HG03039 (cell line): Measurements from ENCODE around the gene LGALS9B.
"Not testable (repeated sequence)": the region's sequence is repeated elsewhere in the genome, so short reads cannot be mapped to it uniquely, and the experiment has no call there.

ENCODE experiments used
- ATAC-seq: cut with Tn5 transposase; IDR thresholded peaks from one replicate; pipeline ENCODE4 v1.9.1; 2021; ENCODE audit warnings: mild to moderate bottlenecking, moderate library complexity; ENCODE audit not compliant: unreplicated experiment

The LGALS9B gene

DNA sequence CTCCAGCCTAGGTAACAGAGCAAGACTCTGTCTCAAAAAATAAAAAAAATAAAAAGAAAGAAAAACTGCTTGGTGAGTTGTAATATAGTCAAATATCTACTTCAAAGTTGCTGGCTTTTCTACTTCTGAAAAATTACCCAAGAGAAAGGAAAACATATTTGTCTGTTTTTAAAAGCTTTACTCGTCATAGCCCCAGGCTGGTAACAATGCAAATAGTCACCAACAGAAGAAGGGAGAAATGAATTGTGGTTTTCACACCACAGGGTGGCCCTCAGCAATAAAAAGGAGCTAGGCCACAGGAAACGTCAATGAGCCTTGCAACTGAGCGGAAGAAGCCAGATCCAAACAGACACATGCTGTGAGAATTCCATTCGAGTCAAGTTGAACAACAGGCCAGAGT, 1.8 kb upstream of the LGALS9B start:
- not testable (repeated sequence) for ATAC-seq

DNA sequence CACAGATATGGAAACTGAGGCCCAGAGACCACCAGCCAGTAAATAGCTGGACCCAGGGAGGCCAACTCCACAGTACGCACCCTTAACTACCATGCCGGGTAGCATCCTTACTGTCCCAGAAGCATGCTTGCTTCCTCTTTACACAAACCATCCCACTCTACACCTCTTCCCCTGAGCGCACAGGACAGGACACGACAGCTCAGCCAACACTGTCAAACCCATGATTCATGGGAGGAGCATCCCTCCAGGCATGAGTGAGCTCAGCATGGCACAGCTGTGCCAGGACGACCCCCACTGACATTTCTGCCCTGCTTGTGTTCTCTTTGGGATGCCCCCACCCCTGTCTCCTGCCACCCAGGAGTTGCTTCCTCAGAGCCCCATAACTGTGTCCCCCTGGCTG, 340 bp downstream of the LGALS9B start:
- not testable (repeated sequence) for ATAC-seq

DNA sequence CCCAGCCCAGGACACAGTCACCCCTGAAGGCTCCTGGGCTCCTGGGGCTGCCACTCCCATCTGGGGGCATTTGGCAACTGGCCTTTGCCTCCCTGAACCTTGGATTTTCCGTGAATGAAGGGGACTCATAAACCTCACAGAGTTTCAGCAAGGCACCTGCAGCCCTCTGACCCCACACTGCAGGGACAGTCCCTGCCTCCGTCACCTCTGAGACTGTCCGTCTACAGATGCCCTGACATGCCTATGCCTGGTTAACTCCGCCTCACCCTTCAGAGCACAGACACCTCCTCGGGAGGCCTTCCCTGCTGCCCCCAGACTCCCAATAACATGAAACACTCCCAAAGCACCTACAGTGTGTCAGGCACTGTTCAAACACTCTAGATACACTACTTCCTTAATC, 786 bp downstream of the LGALS9B start:
- not testable (repeated sequence) for ATAC-seq

DNA sequence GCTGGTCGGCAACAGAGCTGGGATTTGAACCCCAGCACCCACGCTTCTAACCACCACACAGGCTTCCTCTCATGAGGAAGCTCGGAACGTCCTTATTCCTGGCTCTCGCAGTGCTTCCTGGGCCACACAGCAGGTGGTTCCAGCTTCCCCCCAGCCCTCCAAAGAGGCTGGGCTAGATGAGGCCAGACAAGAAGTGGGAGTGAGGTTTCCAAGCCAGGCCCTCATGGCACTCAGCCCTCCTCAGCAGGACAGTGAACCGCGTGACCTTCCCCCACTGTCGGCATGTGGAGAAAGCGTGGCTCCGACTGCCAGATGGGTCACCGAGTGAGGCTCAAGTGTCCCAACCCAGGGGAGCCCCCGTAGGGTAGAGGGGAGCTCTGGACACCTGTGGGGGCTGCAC, 1.8 kb downstream of the LGALS9B start:
- ATAC-seq = not testable (repeated sequence)

DNA sequence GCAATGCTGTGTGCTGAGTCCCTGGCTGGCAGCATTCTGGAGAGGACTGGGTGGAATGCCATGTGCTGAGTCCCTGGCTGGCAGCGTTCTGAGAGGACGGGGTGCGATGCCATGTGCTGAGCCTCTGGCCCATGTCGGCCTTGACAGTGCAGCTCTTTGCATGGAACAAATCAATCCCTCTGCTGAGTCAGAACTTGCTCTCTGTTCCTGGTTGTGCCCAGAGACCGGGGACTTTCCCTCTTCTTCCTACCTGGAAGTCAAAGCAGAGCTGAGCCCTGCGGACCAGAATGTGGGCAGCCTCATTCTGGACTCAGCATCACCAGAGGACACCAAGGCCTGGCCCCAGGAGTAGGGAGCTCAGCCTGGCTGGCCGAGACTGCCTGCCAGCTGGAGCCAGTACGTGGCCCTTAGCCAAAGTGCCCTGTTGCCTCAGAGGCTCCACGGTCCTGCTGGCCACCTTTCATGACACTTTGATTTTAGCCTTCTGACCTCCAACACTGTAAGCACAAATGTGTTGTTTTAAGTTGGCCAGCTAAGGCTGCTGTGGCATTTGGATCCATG, 2.4 kb downstream of the LGALS9B start:
- ATAC-seq = not testable (repeated sequence)

DNA sequence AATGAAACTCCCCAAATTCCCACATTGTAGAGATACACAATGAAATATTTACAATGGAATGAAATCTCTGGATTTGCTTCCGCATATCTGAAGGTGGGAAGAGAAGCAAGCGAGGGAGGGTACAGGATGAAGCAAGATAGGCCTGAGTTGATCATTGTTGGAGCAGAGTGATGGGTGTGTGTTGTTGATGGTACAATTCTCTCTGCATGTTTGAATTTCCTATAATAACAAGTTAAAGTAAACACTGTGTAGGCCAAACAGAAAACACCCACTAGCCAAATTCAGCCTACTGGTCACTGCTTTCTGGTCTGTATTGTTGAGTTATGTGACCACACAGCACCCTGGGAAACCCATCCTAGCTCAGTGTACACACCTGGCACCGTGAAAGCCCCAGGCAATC, 5.2 kb downstream of the LGALS9B start:
- not testable (repeated sequence) for ATAC-seq

DNA sequence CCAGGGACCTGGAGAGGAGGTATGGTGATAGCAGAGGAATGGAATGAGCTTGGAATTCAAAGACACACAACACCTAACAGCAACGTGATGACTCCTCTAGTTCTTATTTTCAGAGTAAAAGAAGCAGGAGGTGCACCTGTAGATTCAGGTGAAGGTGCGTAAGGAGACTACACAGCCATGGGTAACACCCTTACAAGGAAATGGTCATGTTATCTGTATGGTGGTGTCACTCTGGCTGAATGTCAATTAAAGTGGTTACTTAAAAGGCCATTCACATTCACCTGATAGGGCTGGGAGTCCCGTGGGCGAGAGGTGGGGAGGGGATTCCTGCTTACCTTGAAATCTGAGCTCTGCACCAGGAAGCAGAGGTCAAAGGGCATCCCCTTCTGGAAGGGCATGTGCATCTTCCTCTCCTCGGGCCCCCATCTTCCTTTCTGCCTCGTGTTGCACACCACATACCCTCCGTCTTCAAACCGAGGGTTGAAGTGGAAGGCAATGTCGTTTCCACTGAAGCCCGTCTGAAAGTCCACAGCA, 9.4 kb downstream of the LGALS9B start:
- not testable (repeated sequence) for ATAC-seq

DNA sequence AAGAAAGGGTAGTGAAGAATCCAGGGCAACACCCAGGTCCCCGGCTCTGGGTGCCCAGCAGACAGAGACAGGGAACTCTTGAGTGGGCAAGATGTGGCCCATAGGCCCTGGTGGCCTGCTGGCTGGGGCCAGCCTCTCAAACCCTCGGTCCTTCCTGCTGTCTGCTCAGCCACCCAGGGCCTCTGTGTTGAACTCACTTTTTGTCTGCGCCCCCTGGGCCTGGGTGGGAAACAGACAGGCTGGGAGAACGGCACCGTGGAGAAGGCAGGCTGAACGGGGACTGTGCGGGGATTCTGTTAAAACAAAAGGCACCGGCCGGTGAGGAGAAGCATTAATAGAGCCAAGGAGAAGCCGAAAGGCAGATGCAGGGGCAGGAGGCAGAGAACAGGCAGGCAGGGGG, 12.2 kb downstream of the LGALS9B start:
- ATAC-seq = not testable (repeated sequence)

DNA sequence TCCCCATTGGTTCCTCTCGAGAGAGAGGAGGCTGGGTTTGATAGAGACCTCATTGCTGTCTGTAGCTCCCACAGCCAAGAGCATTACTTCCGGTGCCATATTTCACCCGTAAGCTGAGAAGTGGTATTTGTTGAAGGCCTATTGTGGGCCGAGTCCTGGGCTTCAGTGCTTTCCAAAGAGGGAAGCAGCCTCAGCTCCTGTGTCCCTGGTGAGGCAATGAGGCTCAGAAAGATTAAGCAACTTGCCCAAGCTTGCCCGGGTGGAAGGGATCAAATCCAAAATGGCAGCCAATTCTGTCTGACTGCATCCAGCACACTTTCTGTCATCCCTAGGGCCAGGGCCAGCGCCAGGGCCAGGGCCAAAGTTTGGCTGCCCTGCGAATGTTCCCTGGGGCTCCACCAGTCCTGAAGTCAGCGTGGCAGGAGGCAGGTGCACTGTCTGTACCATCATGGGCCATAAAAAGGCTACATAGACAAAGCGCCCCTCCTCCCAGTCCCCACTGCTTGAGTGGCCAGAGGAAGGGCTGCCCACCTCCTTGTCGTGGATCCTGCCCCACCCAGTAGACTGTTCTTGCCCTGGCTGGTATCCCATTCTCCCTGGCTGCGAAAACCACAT, 13.4 kb downstream of the LGALS9B start:
- ATAC-seq = not testable (repeated sequence)

DNA sequence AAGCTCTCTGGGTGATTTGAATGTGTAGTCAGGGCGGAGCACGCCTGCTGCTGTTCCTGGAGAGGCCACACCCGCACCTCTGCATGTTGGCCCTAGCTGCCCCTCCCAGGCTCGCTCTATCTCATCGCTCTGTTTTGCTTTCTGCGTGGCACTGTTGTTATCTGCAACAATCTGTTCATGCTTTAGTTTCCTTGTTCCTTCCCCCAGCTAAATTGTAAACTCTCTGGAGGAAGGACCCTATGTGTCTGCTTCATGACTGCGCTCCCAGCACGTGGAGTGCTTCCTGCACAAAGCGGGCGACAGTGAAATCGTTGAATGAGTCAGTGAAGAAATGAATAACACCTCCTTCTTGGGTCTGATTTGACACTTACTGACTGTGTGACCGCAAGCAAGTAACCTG, 16.5 kb downstream of the LGALS9B start:
- ATAC-seq = not testable (repeated sequence)

DNA sequence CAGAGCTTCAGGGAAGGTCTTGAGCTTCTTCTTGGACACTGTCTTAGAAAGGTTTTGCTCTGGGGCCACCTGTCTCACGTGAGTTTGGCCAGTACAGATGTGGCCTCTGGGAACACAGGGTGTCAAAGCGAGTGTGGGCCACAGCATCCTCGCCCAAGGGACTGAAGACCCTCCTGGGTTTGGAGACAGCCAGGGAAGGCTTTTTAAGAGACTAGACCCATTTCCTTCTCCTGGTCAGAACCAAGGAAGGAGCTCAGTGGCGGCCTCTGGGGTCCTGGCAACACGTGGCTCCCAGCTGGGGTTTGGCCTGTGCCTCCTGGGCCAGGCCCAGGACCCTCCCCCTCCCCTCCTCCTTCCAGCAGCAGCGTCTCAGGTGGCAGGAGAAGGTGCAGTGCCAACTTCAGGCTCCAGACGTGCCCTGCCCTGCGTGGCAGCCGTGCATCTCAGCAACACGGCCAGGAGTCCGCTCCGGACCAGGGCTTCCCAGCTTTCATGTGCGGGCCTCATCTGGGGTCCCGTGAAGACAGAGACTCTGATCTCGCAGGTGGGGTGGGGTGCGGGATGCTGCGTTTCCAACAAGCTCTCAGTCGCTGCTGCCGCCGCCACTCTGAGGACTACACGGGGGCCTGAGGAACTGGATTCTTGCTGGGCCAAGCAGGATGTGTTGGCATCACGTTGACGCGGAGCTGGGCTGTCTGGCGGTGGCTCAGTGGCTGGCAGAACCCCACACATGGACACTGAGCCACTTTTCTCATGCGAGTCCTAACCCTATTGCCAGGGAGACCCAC, 19.6 kb downstream of the LGALS9B start:
- ATAC-seq = not testable (repeated sequence)

DNA sequence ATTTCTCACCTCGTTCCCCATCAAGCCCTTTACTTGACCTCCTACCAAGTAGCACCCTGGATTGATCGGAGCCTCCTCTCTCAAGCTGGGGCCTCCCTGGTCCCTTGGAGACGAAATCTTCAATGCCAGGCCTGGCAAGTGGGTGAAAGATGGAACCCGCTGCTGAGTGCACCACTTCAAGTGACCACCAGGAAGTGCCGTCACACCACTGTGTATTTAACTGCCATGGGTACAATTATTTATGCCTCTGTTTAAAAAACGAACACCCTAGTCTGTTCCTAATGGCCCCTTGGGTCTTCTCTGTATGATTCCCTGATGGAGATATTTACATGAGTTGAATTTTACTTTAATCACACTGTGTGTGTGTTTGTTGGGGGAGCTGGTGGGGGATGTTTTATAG, 20.4 kb downstream of the LGALS9B start:
- ATAC-seq = not testable (repeated sequence)

DNA sequence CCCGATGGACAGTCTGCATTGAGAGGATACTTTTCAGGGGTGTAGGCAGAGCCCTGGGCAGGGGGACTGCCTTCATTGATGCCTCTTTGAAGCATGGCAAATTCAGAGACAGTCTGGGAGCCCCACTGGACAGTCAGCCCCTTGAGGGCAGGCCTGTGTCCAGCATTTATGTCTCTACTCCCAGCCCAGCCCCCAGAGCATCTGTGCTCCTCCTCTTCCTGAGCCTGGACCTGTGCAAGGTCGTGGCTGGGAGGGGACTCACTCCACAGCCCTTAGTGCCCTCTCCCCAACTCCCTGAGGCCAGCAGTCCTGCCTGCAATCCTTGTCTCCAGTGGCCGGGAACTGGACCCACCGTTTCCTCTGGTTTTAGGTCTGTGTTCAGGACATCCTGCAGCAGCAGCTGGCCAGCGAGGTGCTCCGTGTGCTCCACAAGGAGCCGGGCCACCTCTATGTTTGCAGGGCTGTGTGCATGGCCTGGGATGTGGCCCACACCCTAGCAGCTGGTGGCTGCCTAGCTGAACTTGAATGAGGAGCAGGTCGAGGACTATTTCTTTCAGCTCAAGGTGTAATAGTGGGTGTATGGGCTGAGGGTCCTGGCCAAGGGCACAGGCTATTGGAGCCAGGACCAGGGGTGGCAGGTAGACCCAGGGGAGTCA, 22.6 kb downstream of the LGALS9B start:
- ATAC-seq = not testable (repeated sequence)

DNA sequence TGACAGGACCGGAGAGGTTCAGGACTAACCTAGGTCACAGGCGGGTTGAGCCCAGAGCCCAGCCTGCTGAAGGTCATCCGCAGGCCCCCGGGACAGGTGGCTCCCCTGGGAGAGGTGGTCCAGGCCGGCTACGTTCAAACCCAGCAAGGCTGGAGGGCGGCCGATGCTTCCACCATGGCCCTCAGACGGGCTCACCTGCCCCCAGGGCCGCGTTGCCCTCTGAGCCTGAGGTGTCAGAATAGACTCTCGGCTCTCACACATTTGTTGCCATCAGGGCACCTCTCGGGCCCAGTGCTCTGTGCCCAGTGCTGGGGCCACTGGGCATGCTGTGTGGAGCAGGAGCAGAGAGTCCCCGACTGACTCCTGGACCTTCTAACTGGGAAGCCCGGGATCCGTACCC, 23.2 kb downstream of the LGALS9B start:
- not testable (repeated sequence) for ATAC-seq

DNA sequence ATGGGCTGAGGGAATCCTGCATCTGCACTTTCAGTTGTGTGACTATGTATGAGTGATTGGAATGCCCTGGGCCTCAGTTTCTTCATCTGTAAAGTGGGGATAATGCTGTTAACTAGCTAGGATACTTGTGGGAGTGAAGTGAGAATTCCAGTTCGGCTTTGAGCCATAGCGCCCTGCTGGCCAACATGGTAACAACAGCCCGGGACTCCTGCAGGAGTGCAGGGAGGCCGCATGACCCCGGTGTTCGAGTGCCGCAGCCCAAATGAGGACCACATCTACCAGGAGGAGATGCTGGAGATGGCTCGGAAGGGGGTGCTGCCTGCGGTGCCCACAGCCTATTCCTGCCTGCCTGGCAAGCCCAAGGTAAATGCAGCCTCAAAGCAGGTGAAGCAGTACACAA, 23.7 kb downstream of the LGALS9B start:
- ATAC-seq = not testable (repeated sequence)

DNA sequence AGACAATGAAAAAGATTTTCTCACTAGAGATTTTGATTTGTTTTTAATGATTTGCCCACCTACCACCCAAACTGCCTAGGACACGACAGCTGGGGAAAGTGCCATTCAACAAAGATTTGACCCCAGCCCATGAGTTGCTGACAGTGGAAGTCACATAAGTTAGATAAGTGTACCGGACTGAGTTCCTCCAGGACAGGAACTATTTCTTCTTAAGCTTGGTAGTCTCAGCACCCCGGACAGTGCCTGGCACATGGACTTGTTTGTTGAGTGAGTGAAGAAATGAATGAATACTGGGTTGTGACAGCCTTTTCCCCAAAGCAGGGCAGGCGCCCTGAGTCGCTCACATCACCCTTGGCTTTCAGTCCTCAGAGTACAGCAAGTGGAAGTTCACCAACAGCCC, 26.7 kb downstream of the LGALS9B start:
- ATAC-seq = not testable (repeated sequence)

DNA sequence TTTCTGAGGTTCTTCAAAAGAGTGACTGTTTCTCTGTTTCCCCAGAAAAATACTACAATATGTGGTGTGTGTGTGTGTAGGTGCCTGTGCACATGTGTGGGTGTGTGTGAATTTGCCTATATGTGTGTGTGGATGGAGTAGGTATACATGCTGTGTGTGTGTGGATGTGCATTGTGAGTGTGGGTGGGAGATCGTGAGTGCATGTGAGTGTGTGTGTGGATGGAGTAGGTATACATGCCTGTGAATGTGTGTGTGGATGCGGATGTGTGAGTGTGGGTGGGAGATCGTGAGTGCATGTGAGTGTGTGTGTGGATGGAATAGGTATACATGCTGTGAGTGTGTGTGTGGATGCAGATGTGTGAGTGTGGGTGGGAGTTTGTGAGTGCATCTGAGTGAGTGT, 32.2 kb downstream of the LGALS9B start:
- not testable (repeated sequence) for ATAC-seq

DNA sequence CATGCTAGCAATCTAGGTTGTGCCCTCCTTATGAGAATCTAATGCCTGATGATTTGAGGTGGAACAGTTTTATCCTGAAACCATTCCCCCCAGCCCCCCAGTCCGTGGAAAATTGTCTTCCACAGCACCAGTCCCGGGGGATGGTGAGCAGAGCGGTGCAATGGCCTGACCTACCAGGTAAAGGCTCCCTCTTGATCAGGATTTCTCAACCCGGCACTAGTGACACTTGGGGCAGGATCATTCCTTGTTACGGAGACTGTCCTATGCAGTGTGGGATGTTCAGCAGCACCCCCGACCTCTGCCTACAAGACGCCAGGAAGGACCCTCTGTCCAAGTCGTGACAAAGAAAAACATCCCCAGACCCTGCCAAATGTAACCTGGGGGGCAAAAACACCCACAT, 34.0 kb downstream of the LGALS9B start:
- not testable (repeated sequence) for ATAC-seq

DNA sequence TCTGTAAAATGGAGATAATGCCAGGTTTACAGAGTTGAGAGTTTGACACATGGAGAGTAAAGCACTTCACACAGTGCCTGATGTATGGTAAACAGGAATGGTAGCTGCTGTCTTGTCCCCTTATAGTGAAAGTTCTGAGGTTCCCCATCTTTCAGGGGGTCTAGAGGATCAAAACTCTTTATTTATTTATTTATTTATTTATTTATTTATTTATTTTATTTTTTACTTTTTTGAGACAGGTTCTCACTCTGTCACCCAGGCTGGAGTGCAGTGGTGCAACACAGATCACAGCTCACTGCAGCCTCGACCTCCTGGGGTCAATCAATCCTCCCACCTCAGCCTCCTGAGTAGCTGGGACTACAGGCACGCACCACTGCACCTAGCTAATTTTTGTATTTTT, 40.1 kb downstream of the LGALS9B start:
- not testable (repeated sequence) for ATAC-seq

DNA sequence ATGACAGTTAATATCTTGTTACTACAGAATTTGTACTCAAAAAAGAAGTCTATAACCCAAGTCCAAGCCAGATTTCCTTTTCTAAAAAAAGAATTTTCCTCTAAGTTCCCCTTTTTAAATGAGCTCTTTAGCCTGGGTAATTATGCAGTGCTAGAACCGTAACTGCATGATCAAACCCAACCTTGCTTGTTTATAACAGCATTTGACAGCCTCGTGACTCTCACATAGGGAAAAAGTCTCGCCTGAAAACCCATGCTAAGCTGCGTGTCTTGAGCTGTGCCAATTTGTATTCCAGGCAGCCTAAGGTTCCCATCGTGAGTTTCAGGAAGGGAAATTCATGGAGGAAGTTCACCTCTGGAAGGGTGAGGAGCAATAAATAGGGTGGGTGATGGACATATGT, 44.5 kb downstream of the LGALS9B start:
- not testable (repeated sequence) for ATAC-seq

DNA sequence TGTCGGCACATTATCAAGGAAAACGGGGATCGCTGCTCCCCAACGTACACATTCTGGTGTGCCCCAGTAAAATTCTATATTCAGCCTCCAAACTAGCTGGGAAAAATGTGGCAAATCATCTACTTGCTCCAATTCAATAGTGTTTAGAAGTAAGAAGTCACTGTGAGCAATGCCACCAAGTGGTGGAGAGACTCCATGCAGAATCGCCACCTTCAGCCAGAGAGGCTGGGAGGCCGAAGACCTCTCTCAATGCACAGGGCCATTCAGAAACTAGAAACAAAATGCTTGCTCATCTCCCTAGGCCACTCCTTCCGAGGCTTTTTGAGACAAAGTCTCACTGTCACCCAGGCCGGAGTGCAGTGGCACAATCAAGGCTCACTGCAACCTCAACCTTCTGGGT, 48.5 kb downstream of the LGALS9B start:
- not testable (repeated sequence) for ATAC-seq
